Nephron (organoid): ENCODE results near the gene ARHGEF28.

Experiments used
- H3K27ac Mint-ChIP-seq, 3 experiments: 2 replicates each; pipeline ENCODE4 v1.8.0; 2020; ENCODE audit warnings: mixed read lengths in 3 of 3, mild to moderate bottlenecking in 2 of 3, moderate library complexity in 1 of 3
- H3K27me3 Mint-ChIP-seq: 2 replicates; pipeline ENCODE4 v1.8.0; 2021; ENCODE audit warnings: low read depth, mild to moderate bottlenecking, moderate library complexity, mixed read lengths
- H3K36me3 Mint-ChIP-seq: 2 replicates; pipeline ENCODE4 v1.8.0; 2020; ENCODE audit warnings: low read depth, mixed read lengths
- H3K4me1 Mint-ChIP-seq: 2 replicates; pipeline ENCODE4 v1.8.0; 2020; ENCODE audit warnings: mixed read lengths
- H3K4me3 Mint-ChIP-seq, 3 experiments: 2 replicates each; pipeline ENCODE4 v1.8.0; 2020; ENCODE audit warnings: mild to moderate bottlenecking in 3 of 3, mixed read lengths in 3 of 3, moderate library complexity in 2 of 3
- H3K9me3 Mint-ChIP-seq: 2 replicates; pipeline ENCODE4 v1.8.0; 2020; ENCODE audit warnings: mixed read lengths
- TF ChIP-seq, protein P1 (sequence below), 3 experiments: fragments of 200-600 bp; sonication (generic); IDR thresholded peaks; one replicate each; pipeline ENCODE4 v1.5.0; 2021; ENCODE audit warnings: antibody characterized with exemption in 3 of 3; ENCODE audit not compliant: unreplicated experiment in 3 of 3

The ARHGEF28 gene

DNA sequence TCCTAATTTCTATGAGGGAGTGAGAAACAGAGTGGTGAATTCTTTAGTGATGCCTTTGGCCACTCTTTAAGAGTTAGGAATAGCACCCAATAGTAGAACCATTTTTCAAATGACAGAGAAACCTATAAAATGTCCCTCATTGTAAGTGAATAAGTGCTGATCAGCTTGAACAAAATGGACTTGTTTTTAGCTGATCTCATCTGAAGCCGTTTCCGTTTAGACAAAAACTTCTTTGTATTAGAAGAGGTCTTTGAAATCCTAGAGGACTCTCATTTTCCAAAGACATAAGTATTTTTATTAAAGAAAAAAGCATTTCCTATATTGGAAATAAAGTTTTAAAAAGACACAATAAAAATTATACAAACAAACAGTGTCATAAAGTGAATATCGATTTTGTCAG lies 273.9 kb downstream of the ARHGEF28 start:
- Mint-ChIP-seq H3K4me1 (peaks cover 38% of the 10 kb centered on the region), H3K9me3 (no peaks in the 10 kb centered on the region), H3K4me3 (no peak overlapping the region), H3K36me3 (peaks cover 23% of the 10 kb centered on the region), H3K27ac (peak overlapping the region in 1 of 3 experiments; percentile 46), H3K27me3 (no peaks in the 10 kb centered on the region)
- TF ChIP-seq, protein P1, sequence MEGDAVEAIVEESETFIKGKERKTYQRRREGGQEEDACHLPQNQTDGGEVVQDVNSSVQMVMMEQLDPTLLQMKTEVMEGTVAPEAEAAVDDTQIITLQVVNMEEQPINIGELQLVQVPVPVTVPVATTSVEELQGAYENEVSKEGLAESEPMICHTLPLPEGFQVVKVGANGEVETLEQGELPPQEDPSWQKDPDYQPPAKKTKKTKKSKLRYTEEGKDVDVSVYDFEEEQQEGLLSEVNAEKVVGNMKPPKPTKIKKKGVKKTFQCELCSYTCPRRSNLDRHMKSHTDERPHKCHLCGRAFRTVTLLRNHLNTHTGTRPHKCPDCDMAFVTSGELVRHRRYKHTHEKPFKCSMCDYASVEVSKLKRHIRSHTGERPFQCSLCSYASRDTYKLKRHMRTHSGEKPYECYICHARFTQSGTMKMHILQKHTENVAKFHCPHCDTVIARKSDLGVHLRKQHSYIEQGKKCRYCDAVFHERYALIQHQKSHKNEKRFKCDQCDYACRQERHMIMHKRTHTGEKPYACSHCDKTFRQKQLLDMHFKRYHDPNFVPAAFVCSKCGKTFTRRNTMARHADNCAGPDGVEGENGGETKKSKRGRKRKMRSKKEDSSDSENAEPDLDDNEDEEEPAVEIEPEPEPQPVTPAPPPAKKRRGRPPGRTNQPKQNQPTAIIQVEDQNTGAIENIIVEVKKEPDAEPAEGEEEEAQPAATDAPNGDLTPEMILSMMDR (IDR thresholded peaks at IDR 0.05; ENCODE audit: unreplicated experiment in 3 of 3) = no peak

DNA sequence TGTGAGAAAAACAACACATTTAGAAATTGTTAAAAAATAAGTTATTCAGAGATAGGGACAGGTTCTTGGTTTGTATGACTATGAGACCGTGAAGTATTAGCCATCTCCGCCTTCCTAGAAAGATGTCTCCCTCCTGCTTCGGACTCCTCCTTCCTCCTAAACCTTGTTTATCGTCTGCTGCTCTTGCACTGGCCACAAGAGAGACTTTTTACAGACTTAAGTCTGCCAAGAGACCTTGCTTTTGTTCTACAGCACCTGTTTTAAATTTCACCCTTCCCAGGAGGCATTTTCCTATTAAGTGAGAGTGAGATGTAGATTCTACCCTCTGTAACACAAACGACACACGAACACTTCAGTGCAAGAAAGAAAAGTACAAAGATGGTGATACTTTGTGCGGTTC lies 274.6 kb downstream of the ARHGEF28 start:
- TF ChIP-seq, protein P1 (IDR thresholded peaks at IDR 0.05; ENCODE audit: unreplicated experiment in 3 of 3) = no peak
- Mint-ChIP-seq H3K4me3 (no peak overlapping the region), H3K27me3 (no peaks in the 10 kb centered on the region), H3K4me1 (peaks cover 38% of the 10 kb centered on the region), H3K36me3 (peaks cover 23% of the 10 kb centered on the region), H3K27ac (peak overlapping the region; percentile 7 to 82 (median 17)), H3K9me3 (no peaks in the 10 kb centered on the region)

DNA sequence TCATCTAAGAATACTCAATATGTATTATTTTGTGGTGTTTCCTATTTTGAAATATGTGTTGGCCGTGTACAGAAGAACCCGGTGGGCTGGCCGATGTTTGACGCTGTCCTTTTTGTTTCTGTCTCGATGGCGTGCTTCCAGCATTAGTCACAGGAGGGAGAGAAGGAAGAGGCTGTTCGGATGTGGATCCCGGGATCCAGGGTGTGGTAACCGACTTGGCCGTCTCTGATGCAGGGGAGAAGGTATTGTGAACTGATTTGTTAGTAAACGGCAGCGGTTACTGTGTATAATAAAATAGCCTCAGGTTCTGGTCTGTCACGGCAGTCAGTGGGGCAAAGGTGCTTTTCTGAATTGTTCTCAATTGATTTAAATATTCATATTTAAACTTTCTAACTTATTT lies 275.0 kb downstream of the ARHGEF28 start:
- peaks cover 24% of the 10 kb centered on the region for H3K36me3 Mint-ChIP-seq
- no peaks in the 10 kb centered on the region for H3K27me3 Mint-ChIP-seq
- H3K27ac Mint-ChIP-seq = peak overlapping the region; percentile 17 to 82 (median 41)
- TF ChIP-seq, protein P1 (IDR thresholded peaks at IDR 0.05; ENCODE audit: unreplicated experiment in 3 of 3) = no peak
- no peaks in the 10 kb centered on the region for H3K9me3 Mint-ChIP-seq
- H3K4me1 Mint-ChIP-seq = peaks cover 38% of the 10 kb centered on the region
- H3K4me3 Mint-ChIP-seq = no peak overlapping the region

DNA sequence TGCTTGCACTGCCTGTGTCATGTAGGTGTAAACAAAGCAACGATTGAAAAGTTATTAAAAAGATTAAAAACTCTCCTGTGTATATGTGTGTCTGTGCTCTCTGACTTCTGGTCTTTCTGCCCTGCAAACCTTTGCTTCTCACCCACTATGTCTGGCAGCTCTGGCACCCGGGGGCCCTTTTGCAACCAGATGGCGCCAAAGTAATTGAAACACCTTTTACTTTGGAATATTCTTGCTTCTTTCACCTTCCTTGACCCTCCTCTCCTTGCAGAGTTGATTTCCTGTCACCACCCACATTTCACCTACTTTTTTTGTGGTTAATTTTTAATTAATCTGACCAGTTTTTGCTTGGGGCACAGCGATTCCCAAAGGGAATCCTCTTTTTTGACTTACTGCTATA lies 275.5 kb downstream of the ARHGEF28 start:
- Mint-ChIP-seq H3K4me3 (no peak overlapping the region), H3K9me3 (no peaks in the 10 kb centered on the region), H3K27me3 (no peaks in the 10 kb centered on the region), H3K36me3 (peaks cover 25% of the 10 kb centered on the region), H3K27ac (peak overlapping the region; percentile 42 to 82 (median 46)), H3K4me1 (peaks cover 38% of the 10 kb centered on the region)
- TF ChIP-seq, protein P1 (IDR thresholded peaks at IDR 0.05; ENCODE audit: unreplicated experiment in 3 of 3) = peak in 1 of 3 experiments; percentile 10

DNA sequence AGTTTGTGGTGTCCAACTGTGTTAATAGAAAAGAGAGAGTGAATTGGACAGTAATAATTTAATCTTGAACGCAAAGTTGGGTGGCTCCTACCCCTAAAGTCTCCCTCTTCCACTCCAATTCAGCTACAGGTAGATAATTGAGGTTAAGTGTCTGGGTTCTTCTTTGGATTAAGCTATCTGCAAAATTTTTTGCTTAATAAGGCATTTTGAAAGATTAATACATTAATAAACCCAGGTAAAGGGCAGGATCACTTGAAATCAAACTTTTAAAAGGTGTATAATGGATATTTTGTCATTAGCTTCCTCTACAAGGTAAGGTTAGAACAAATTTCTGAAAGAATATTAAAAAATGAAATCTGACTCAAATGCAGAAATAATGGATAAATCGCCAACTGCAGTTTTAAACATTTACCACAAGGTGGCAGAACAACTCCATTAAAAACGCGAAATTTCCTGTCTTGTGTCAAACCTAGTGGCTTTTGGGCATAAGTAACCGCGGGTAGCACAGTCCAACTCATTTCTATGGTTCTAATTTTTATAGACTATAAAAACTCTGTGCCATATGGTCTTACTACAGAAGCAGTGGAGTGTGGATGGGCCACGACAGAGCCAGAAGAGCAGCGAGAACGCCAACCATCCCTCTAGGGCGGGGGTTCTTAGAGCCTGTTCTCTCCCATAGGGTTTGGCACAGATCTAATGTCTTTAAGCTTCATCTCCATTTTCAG lies 276.5 kb downstream of the ARHGEF28 start:
- H3K4me3 Mint-ChIP-seq = peak overlapping the region in 2 of 3 experiments; percentile 42 to 47
- H3K9me3 Mint-ChIP-seq = peaks cover 6% of the 10 kb centered on the region
- H3K4me1 Mint-ChIP-seq = peaks cover 44% of the 10 kb centered on the region
- no peaks in the 10 kb centered on the region for H3K27me3 Mint-ChIP-seq
- peak overlapping the region in 2 of 3 experiments; percentile 82 to 93 for H3K27ac Mint-ChIP-seq
- TF ChIP-seq, protein P1 (IDR thresholded peaks at IDR 0.05; ENCODE audit: unreplicated experiment in 3 of 3) = peak; percentile 79 to 95 (median 83)
- H3K36me3 Mint-ChIP-seq = peaks cover 32% of the 10 kb centered on the region

DNA sequence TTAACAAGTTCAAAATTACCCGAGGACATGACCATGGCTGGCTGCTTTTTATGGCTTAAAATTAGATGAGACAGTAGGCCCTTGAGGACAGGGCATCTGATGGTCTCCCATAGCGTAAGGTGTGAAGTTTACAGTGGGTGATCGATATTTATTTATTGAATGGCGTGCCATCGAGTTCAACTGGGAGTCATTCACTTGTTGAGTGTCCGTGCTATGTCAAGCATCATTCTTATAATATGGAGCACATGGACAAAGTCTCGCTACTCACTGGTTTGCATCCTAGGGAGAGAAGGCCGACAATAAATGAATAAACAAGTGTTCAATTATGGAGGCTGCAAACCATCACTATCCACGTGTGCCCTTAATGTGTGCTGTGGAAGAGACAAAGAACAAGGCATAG lies 277.2 kb downstream of the ARHGEF28 start:
- Mint-ChIP-seq H3K4me3 (no peak overlapping the region), H3K27me3 (no peaks in the 10 kb centered on the region), H3K27ac (peak overlapping the region in 2 of 3 experiments; percentile 82 to 93), H3K4me1 (peaks cover 51% of the 10 kb centered on the region), H3K9me3 (peaks cover 6% of the 10 kb centered on the region), H3K36me3 (peaks cover 35% of the 10 kb centered on the region)
- TF ChIP-seq, protein P1 (IDR thresholded peaks at IDR 0.05; ENCODE audit: unreplicated experiment in 3 of 3) = no peak
